Measurements from ENCODE around the gene KDM1B. TPM values are rescaled to one million over a fixed set of nuclear protein-coding genes. Genes with fewer than 3 reads are reported as not detected.
A peak's percentile ranks its signal among the peaks of the same experiment; 100 is the strongest.

The KDM1B gene
- polyA plus RNA-seq, 1 of the 3 experiments (the other 2 are of a cell fraction) = 9.4 TPM

- Histone ChIP-seq H3K4me2 (no peak overlapping the region), H3K79me2 (ENCODE audit: insufficient read depth) (no peaks in the 10 kb centered on the region), H2AFZ (ENCODE audit: low read depth) (0 out of 2 replicates have a peak overlapping the region, but pooled peaks have one; percentile 13), H3K9ac (no peak overlapping the region), H3K9me3 (no peaks in the 10 kb centered on the region), H4K20me1 (ENCODE audit: insufficient read depth) (no peaks in the 10 kb centered on the region), H3K4me1 (ENCODE audit: control insufficient read depth in 1 of 2, insufficient read depth in 2 of 2, low read depth in 1 of 2, low read length in 1 of 2) (peaks cover 0 to 5% of the 10 kb centered on the region in 2 experiments; a peak in 1 of 4 replicates), H3K4me3 (ENCODE audit: low read depth in 2 of 2, low read length in 1 of 2) (no peak overlapping the region), H3K27me3 (ENCODE audit: insufficient read depth) (no peaks in the 10 kb centered on the region), H3K9me2 (no peaks in the 10 kb centered on the region), H3F3A (replicated peaks; ENCODE audit: insufficient read depth) (no peaks in the 10 kb centered on the region), H3K27ac (ENCODE audit: low read depth in 2 of 2, low read length in 1 of 2) (no peak overlapping the region), H3K36me3 (replicated peaks in 1 of 2; ENCODE audit: control insufficient read depth in 1 of 2, insufficient read depth in 2 of 2, low read length in 1 of 2) (peaks cover 0 to 9% of the 10 kb centered on the region in 2 experiments)
- ChIA-PET CTCF (no interaction called here), POLR2A (no interaction called here)
- WGBS (ENCODE audit: low lambda C conversion rate) = 65% methylated on average over 5 of the region's 5 CpGs
- TF ChIP-seq SMC3 (IDR thresholded peaks at IDR 0.05; ENCODE audit: low read depth, low read length) (no peak), YY1 (IDR thresholded peaks at IDR 0.05; ENCODE audit: low read depth) (no peak), SIN3A (IDR thresholded peaks at IDR 0.05; ENCODE audit: borderline replicate concordance, low read depth, low read length) (no peak), FOSL2 (IDR thresholded peaks at IDR 0.05; ENCODE audit: borderline replicate concordance, low read depth) (no peak), NFIC (IDR thresholded peaks at IDR 0.05; ENCODE audit: borderline replicate concordance) (no peak), USF1 (IDR thresholded peaks at IDR 0.05; ENCODE audit: borderline replicate concordance, low read depth) (no peak), EZH2phosphoT487 (IDR thresholded peaks at IDR 0.05; ENCODE audit: borderline replicate concordance, low read depth) (no peak), REST (IDR thresholded peaks at IDR 0.05; ENCODE audit: low read depth, low read length) (no peak), MXI1 (IDR thresholded peaks at IDR 0.05; ENCODE audit: low read depth, low read length) (no peak), IRF3 (IDR thresholded peaks at IDR 0.05; ENCODE audit: low read depth, low read length) (no peak), USF2 (IDR thresholded peaks at IDR 0.05; ENCODE audit: borderline replicate concordance, low read depth, low read length) (no peak), CTCF (IDR thresholded peaks at IDR 0.05) (no peak), GABPA (IDR thresholded peaks at IDR 0.05; ENCODE audit: low read depth) (no peak), ZBTB33 (IDR thresholded peaks at IDR 0.05; ENCODE audit: borderline replicate concordance, low read depth) (no peak), FOXJ3 (CRISPR knock-in tag; IDR thresholded peaks at IDR 0.05) (no peak)
- no peak for DNase-seq
These were observed 29.1 kb upstream of the KDM1B start for GRCh38 chr6:18126121-18126520.

Data from SK-N-SH (cell line).